H1 (cell line): ENCODE measurements around the gene ZNF541. TPM values are rescaled to one million over a fixed set of nuclear protein-coding genes. Genes with fewer than 3 reads are reported as not detected.
A peak's percentile ranks its signal among the peaks of the same experiment; 100 is the strongest.

Experiments used
- CTCF ChIA-PET: fragments of 300-600 bp; sonication (Branson Sonifier 250); formaldehyde crosslinking; loops from one replicate; lab custom pipeline; 2021; ENCODE audit not compliant: partially characterized antibody; lab: Charles Lee
- POLR2A ChIA-PET: fragments of 300-600 bp; sonication (Branson Sonifier 250); formaldehyde crosslinking; loops from one replicate; lab custom pipeline; 2021; ENCODE audit warnings: inconsistent platforms; ENCODE audit not compliant: partially characterized antibody; lab: Charles Lee
- DNase-seq, 2 experiments: peaks; one replicate each; pipeline versions ENCODE4 v3.0.0 to v3.0.0-alpha.2; 2010 to 2022; ENCODE audit warnings: low spot score in 2 of 2, low read depth in 1 of 2, mixed read lengths in 1 of 2
- FAIRE-seq: peaks from 2 replicates; lab custom pipeline; 2011; peaks lifted over from hg19 to GRCh38; lab: Jason Lieb, UNC
- H2AFZ ChIP-seq: 2 replicates; pipeline ENCODE4 v1.8.1; 2012; ENCODE audit warnings: low read length, inconsistent platforms
- H2AK5ac ChIP-seq: 2 replicates; pipeline ENCODE4 v1.6.1; 2013; ENCODE audit warnings: low read depth, low read length
- H2BK120ac ChIP-seq: replicated peaks from 2 replicates; pipeline ENCODE3; 2013; ENCODE audit warnings: low read depth, low read length, inconsistent platforms
- H2BK12ac ChIP-seq: 2 replicates; pipeline ENCODE4 v1.6.1; 2013; ENCODE audit warnings: low read depth, low read length
- H2BK15ac ChIP-seq: 2 replicates; pipeline ENCODE4 v1.6.1; 2013; ENCODE audit warnings: low read length
- H2BK20ac ChIP-seq: 2 replicates; pipeline ENCODE4 v1.6.1; 2013; ENCODE audit warnings: low read length
- H2BK5ac ChIP-seq: 2 replicates; pipeline ENCODE4 v1.6.1; 2013; ENCODE audit warnings: low read depth, low read length
- H3K14ac ChIP-seq: 2 replicates; pipeline ENCODE4 v1.6.1; 2013; ENCODE audit warnings: inconsistent platforms; ENCODE audit not compliant: insufficient read length
- H3K18ac ChIP-seq: 2 replicates; pipeline ENCODE4 v1.6.1; 2013; ENCODE audit warnings: low read length; ENCODE audit errors: extremely low read depth
- H3K23ac ChIP-seq: 2 replicates; pipeline ENCODE4 v1.6.1; 2013; ENCODE audit warnings: inconsistent platforms; ENCODE audit not compliant: insufficient read length
- H3K23me2 ChIP-seq: 2 replicates; pipeline ENCODE4 v1.6.1; 2013; ENCODE audit warnings: low read depth, low read length
- H3K27ac ChIP-seq: 2 replicates; pipeline ENCODE4 v1.6.1; 2011; ENCODE audit warnings: low read depth, low read length, inconsistent platforms
- H3K27me3 ChIP-seq, 4 experiments: replicated peaks in 1 of 4; 1 replicate in 1 of 4; 2 replicates in 3 of 4; pipeline versions ENCODE4 v1.6.1 to v1.8.1; 2011 to 2013; ENCODE audit warnings: low read length in 3 of 4, mild to moderate bottlenecking in 3 of 4, inconsistent platforms in 2 of 4, mixed read lengths in 2 of 4, moderate library complexity in 1 of 4; ENCODE audit not compliant: control insufficient read depth in 3 of 4, insufficient read depth in 3 of 4; ENCODE audit errors: extremely low read depth in 1 of 4
- H3K36me3 ChIP-seq, 4 experiments: 2 replicates each; pipeline versions ENCODE4 v1.6.1 to v1.8.1; 2011 to 2013; ENCODE audit warnings: mild to moderate bottlenecking in 4 of 4, low read length in 3 of 4, moderate library complexity in 2 of 4, control low read depth in 1 of 4, inconsistent platforms in 1 of 4; ENCODE audit not compliant: insufficient read depth in 4 of 4, control insufficient read depth in 2 of 4
- H3K4ac ChIP-seq: replicated peaks from 2 replicates; pipeline ENCODE3; 2013; ENCODE audit warnings: low read length, low read depth, mixed read lengths, inconsistent platforms; ENCODE audit not compliant: insufficient read length
- H3K4me1 ChIP-seq, 4 experiments: replicated peaks in 1 of 4; 1 replicate in 1 of 4; 2 replicates in 3 of 4; pipeline versions ENCODE4 v1.6.1 to v1.8.1; 2011 to 2013; ENCODE audit warnings: low read length in 3 of 4, inconsistent platforms in 2 of 4, mixed read lengths in 1 of 4; ENCODE audit not compliant: insufficient read depth in 4 of 4, control insufficient read depth in 3 of 4
- H3K4me2 ChIP-seq, 2 experiments: 2 replicates each; pipeline versions ENCODE4 v1.6.1 to v1.8.1; 2011 to 2013; ENCODE audit warnings: low read depth in 2 of 2, low read length in 2 of 2, control low read depth in 1 of 2, inconsistent platforms in 1 of 2, mild to moderate bottlenecking in 1 of 2; ENCODE audit not compliant: insufficient read depth in 1 of 2
- H3K4me3 ChIP-seq, 4 experiments: fragments of 200-600, 300-600 bp in 1 of 4; sonication (generic), shearing (Covaris generic), sonication (Bioruptor Twin) in 1 of 4; 2 replicates each; pipeline versions ENCODE4 v1.5.1 to v1.8.1; 2011 to 2016; ENCODE audit warnings: low read length in 4 of 4, low read depth in 3 of 4, control low read depth in 2 of 4, inconsistent platforms in 2 of 4, mild to moderate bottlenecking in 2 of 4, mixed read lengths in 1 of 4, moderate library complexity in 1 of 4; ENCODE audit not compliant: insufficient read depth in 2 of 4; ENCODE audit errors: extremely low read depth in 1 of 4
- H3K56ac ChIP-seq: replicated peaks from 2 replicates; pipeline ENCODE3; 2013; ENCODE audit warnings: low read depth, mild to moderate bottlenecking, mixed read lengths, low read length, inconsistent platforms; ENCODE audit not compliant: insufficient read length
- H3K79me1 ChIP-seq: 2 replicates; pipeline ENCODE4 v1.6.1; 2013; ENCODE audit warnings: low read depth, low read length, control low read depth
- H3K79me2 ChIP-seq, 2 experiments: 2 replicates each; pipeline versions ENCODE4 v1.6.1 to v1.8.1; 2012 to 2013; ENCODE audit warnings: low read length in 2 of 2, mild to moderate bottlenecking in 2 of 2, inconsistent platforms in 1 of 2; ENCODE audit not compliant: insufficient read depth in 2 of 2, control insufficient read depth in 1 of 2
- H3K9ac ChIP-seq, 4 experiments: replicated peaks in 1 of 4; 1 replicate in 1 of 4; 2 replicates in 3 of 4; pipeline versions ENCODE4 v1.6.1 to v1.8.1; 2011 to 2013; ENCODE audit warnings: low read depth in 3 of 4, low read length in 3 of 4, control low read depth in 2 of 4, mild to moderate bottlenecking in 2 of 4, moderate library complexity in 2 of 4, inconsistent platforms in 1 of 4; ENCODE audit errors: extremely low read depth in 1 of 4
- H3K9me3 ChIP-seq, 2 experiments: 2 replicates each; pipeline versions ENCODE4 v1.6.1 to v1.8.1; 2012 to 2013; ENCODE audit warnings: mild to moderate bottlenecking in 2 of 2, moderate library complexity in 2 of 2, control low read depth in 1 of 2, inconsistent platforms in 1 of 2, low read depth in 1 of 2, low read length in 1 of 2, mixed read lengths in 1 of 2; ENCODE audit not compliant: insufficient read depth in 2 of 2
- H4K20me1 ChIP-seq, 2 experiments: replicated peaks in 1 of 2; 2 replicates each; pipeline versions ENCODE3 to v1.8.1; 2011 to 2013; ENCODE audit warnings: inconsistent platforms in 2 of 2, low read length in 2 of 2, mild to moderate bottlenecking in 1 of 2; ENCODE audit not compliant: insufficient read depth in 2 of 2, control insufficient read depth in 1 of 2
- H4K5ac ChIP-seq: 2 replicates; pipeline ENCODE4 v1.6.1; 2013; ENCODE audit warnings: low read length, low read depth, mixed read lengths, inconsistent platforms; ENCODE audit not compliant: insufficient read length
- H4K8ac ChIP-seq: 2 replicates; pipeline ENCODE4 v1.8.0; 2013; ENCODE audit warnings: mild to moderate bottlenecking, moderate library complexity, low read length, inconsistent platforms; ENCODE audit not compliant: insufficient read depth; ENCODE audit errors: extremely low read depth
- H4K91ac ChIP-seq: replicated peaks from 2 replicates; pipeline ENCODE3; 2013; ENCODE audit warnings: low read length, mixed read lengths, inconsistent platforms; ENCODE audit not compliant: insufficient read length
- JUN ChIP-seq: IDR thresholded peaks from 2 replicates; pipeline ENCODE4 v1.6.1; 2011; ENCODE audit warnings: low read depth, mild to moderate bottlenecking, improper control_type of control experiment, low read length
- RFX5 ChIP-seq: IDR thresholded peaks from 2 replicates; pipeline ENCODE4 v1.6.1; 2011; ENCODE audit warnings: low read depth, low read length, improper control_type of control experiment, borderline replicate concordance
- SIN3A ChIP-seq, 2 experiments: IDR thresholded peaks in 1 of 2; conservative IDR thresholded peaks in 1 of 2; 2 replicates each; pipeline ENCODE4 v1.6.1; 2011 to 2012; ENCODE audit warnings: low read length in 2 of 2, improper control_type of control experiment in 1 of 2, low read depth in 1 of 2, mild to moderate bottlenecking in 1 of 2
- SRF ChIP-seq: IDR thresholded peaks from 2 replicates; pipeline ENCODE4 v1.6.1; 2011; ENCODE audit warnings: mild to moderate bottlenecking, low read depth, low read length, moderate library complexity
- WGBS, 2 experiments: shearing (Covaris generic) in 1 of 2; methylation state at CpG; one replicate each; pipeline versions ENCODE4 v1.1.6 to v1.1.7; 2013 to 2015; ENCODE audit warnings: low lambda C conversion rate in 2 of 2, mixed read lengths in 2 of 2, inconsistent platforms in 1 of 2, low coverage in 1 of 2, missing lambda C conversion rate in 1 of 2; ENCODE audit not compliant: insufficient replicate concordance in 2 of 2, insufficient coverage in 1 of 2, insufficient read length in 1 of 2; ENCODE audit errors: extremely low coverage in 1 of 2, missing lambda C conversion rate in 1 of 2; 5-methylcytosine and 5-hydroxymethylcytosine counted together
- polyA plus RNA-seq, 7 experiments: library from polyadenylated mRNA; depleted of rRNA in 3 of 7; stranded (reverse) in 5 of 7; unstranded in 2 of 7; fragments of >200 nt in 5 of 7; fragments of 200-250 nt in 2 of 7; gene quantifications; 1 replicate in 5 of 7; 2 replicates in 1 of 7; 4 replicates in 1 of 7; pipeline versions ENCODE4 v1.2.1 to v1.2.3, GENCODE V29; 2011 to 2013; ENCODE audit warnings: missing spikeins in 2 of 7, mixed read lengths in 2 of 7
- total RNA-seq: library from RNA; stranded (reverse); fragmentation: NEBNext Ultra II Directional; extraction: Animal tissue kit (Norgen Biotek cat#: 25700); gene quantifications from 2 replicates; pipeline ENCODE4 v1.2.1, GENCODE V29; 2021

ZNF541 gene
- total and polyA plus RNA-seq, 2 of the 8 experiments (the other 6 are each of a cell fraction or from before 2014, with no cell fraction given), result 0.05 TPM; not detected in 1

DNA sequence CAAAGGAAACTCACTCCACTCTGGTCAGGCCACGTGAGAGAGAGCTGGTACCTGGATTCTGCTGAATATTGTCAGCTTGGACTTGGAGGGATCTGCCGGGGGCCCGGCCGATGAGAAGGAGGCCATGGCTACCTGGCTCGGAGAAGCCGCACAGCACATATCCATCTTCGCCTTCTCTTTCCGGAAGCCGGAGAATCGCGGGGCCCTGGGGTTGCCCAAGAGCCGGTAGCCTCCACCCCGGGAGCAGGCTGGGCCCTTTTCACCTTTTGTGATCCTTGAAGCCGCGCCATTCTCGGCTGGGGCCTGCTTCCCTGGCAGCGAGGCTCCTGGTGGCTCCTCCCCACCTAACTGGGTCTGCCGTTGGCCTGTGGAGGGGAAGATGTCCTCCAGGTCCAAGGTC is 28.9 kb downstream of the ZNF541 start:
- H2BK20ac ChIP-seq, result no peak overlapping the region
- H4K5ac ChIP-seq, result no peak overlapping the region
- H2BK12ac ChIP-seq, result no peak overlapping the region
- CTCF ChIA-PET, result interaction anchor here (0.9 to 2.2 kb wide), 3 partner anchors 24 to 462 kb away, joined by 3 to 6 read pairs (median 5); no protein-coding TSS in a partner anchor
- H3K9me3 ChIP-seq, result no peaks in the 10 kb centered on the region; a peak in 1 of 4 replicates
- H2AFZ ChIP-seq, result peak overlapping the region; percentile 64; the same call in 1 of the 2 replicates
- no peak overlapping the region for H2AK5ac ChIP-seq
- 93% methylated on average over 18 of the region's 18 CpGs; no CpG with 5 or more reads in 1 of the 2 experiments for WGBS, 2 experiments
- H4K91ac ChIP-seq, result no peak overlapping the region
- no peaks in the 10 kb centered on the region for H3K27me3 ChIP-seq
- DNase-seq (no peak), FAIRE-seq (no peak)
- H4K8ac ChIP-seq, result no peak overlapping the region
- POLR2A ChIA-PET, result no interaction called here
- no peaks in the 10 kb centered on the region for H3K79me1 ChIP-seq
- no peak overlapping the region for H3K4me3 ChIP-seq
- H3K23ac ChIP-seq, result no peak overlapping the region
- no peak overlapping the region for H3K14ac ChIP-seq
- H3K27ac ChIP-seq, result no peak overlapping the region
- no peak overlapping the region for H3K4me2 ChIP-seq
- no peak overlapping the region for H2BK15ac ChIP-seq
- no peak overlapping the region for H3K4ac ChIP-seq
- no peak overlapping the region for H3K18ac ChIP-seq
- no peak overlapping the region for H3K9ac ChIP-seq
- H3K56ac ChIP-seq, result no peak overlapping the region
- no peak overlapping the region for H2BK120ac ChIP-seq
- H3K36me3 ChIP-seq, result no peaks in the 10 kb centered on the region
- H4K20me1 ChIP-seq, result no peaks in the 10 kb centered on the region
- H3K23me2 ChIP-seq, result no peaks in the 10 kb centered on the region
- no peaks in the 10 kb centered on the region for H3K79me2 ChIP-seq
- H2BK5ac ChIP-seq, result no peak overlapping the region; the same call in 1 of the 2 replicates
- H3K4me1 ChIP-seq, result peaks cover 0 to 4% (median 0%) of the 10 kb centered on the region in 4 experiments; a peak in 1 of 7 replicates
- TF ChIP-seq SIN3A (conservative IDR thresholded peaks at IDR 0.05 in 1 of 2, IDR thresholded peaks at IDR 0.05 in 1 of 2; ENCODE audit: low read depth in 1 of 2, low read length in 2 of 2), result no peak
- TF ChIP-seq RFX5, result no peak
- no peak for TF ChIP-seq JUN
- TF ChIP-seq SRF, result no peak
